Measurements from ENCODE around the gene GRIP1. TPM values are rescaled to one million over a fixed set of nuclear protein-coding genes. Genes with fewer than 3 reads are reported as not detected.

Gene GRIP1
- total RNA-seq, 3 donors from 2014 or later (not counting 1 experiment from before 2014, with no cell fraction given) = 1.3 to 3.6 (median 1.7) TPM

- Mint-ChIP-seq H3K9me3 (no peaks in the 10 kb centered on the region), H3K27me3 (ENCODE audit: low read depth in 2 of 2) (peaks cover 22 to 27% of the 10 kb centered on the region in 2 donors), H3K4me3 (no peak overlapping the region), H3K27ac (no peak overlapping the region), H3K36me3 (no peaks in the 10 kb centered on the region), H3K4me1 (no peaks in the 10 kb centered on the region)
- no peaks in the 10 kb centered on the region for H3K36me3 ChIP-seq (ENCODE audit: control insufficient read depth, insufficient read depth, low read length)
- DNase-seq = no peak
- ATAC-seq = no peak
- no peaks in the 10 kb centered on the region for H3K4me1 ChIP-seq (ENCODE audit: control insufficient read depth, insufficient read depth, low read length)
- intact Hi-C loops (cut with micrococcal nuclease) = no loop called here
- TF ChIP-seq CTCF (IDR thresholded peaks at IDR 0.05) = no peak
- H3K4me3 ChIP-seq (ENCODE audit: low read length) = no peak overlapping the region
- no peaks in the 10 kb centered on the region for H3K27me3 ChIP-seq (ENCODE audit: control insufficient read depth, insufficient read depth, low read length)
- H3K9me3 ChIP-seq (ENCODE audit: control insufficient read depth, insufficient read depth, low read length) = no peaks in the 10 kb centered on the region
- whole genome bisulfite sequencing (ENCODE audit: insufficient coverage) = 58% methylated on average over 4 of the region's 4 CpGs
- H3K27ac ChIP-seq (ENCODE audit: low read length) = no peak overlapping the region
Measured at GRCh38 chr12:66674495-66675122, 4.3 kb downstream of the GRIP1 start.

- Histone ChIP-seq H3K9me3 (ENCODE audit: control insufficient read depth, insufficient read depth, low read length) (no peaks in the 10 kb centered on the region), H3K27ac (ENCODE audit: low read length) (no peak overlapping the region), H3K4me1 (ENCODE audit: control insufficient read depth, insufficient read depth, low read length) (no peaks in the 10 kb centered on the region), H3K27me3 (ENCODE audit: control insufficient read depth, insufficient read depth, low read length) (no peaks in the 10 kb centered on the region), H3K4me3 (ENCODE audit: low read length) (no peak overlapping the region), H3K36me3 (ENCODE audit: control insufficient read depth, insufficient read depth, low read length) (no peaks in the 10 kb centered on the region)
- Mint-ChIP-seq H3K4me1 (no peaks in the 10 kb centered on the region), H3K27me3 (ENCODE audit: low read depth in 2 of 2) (peaks cover 26 to 52% of the 10 kb centered on the region in 2 donors), H3K9me3 (no peaks in the 10 kb centered on the region), H3K36me3 (no peaks in the 10 kb centered on the region), H3K27ac (no peak overlapping the region), H3K4me3 (no peak overlapping the region)
- no CpG with 5 or more reads among the region's 2 CpGs for WGBS (ENCODE audit: insufficient coverage)
- no peak for ATAC-seq
- TF ChIP-seq CTCF (IDR thresholded peaks at IDR 0.05) = no peak
- intact Hi-C loops (cut with micrococcal nuclease) = no loop called here
- no peak for DNase-seq
Measured at GRCh38 chr12:66669541-66669940, 9.3 kb downstream of the GRIP1 start.

DNA sequence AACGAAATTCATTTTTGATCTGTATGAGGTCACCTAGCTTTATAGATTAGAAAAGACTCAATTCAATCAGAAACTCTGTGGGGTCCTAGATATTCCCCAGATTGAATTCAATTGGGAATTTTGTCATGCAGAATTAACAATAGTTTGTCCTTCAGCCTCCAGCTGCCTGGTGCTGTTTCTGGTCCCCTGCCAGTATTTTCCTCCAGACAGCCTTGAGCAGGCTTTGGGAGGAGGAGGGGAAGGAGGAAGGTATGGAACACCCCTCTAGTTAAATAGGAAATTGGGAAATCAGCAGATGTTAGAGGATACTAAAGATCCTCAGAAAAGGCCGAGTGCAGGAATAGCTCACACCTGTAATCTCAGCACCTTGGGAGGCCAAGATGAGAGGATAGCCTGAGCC lies 10.6 kb downstream of the GRIP1 start:
- H3K9me3 ChIP-seq (ENCODE audit: control insufficient read depth, insufficient read depth, low read length) = no peaks in the 10 kb centered on the region
- H3K4me1 ChIP-seq (ENCODE audit: control insufficient read depth, insufficient read depth, low read length) = no peaks in the 10 kb centered on the region
- H3K36me3 ChIP-seq (ENCODE audit: control insufficient read depth, insufficient read depth, low read length) = no peaks in the 10 kb centered on the region
- Mint-ChIP-seq H3K9me3 (no peaks in the 10 kb centered on the region), H3K27ac (no peak overlapping the region), H3K27me3 (ENCODE audit: low read depth in 2 of 2) (peaks cover 21 to 48% of the 10 kb centered on the region in 2 donors), H3K4me1 (no peaks in the 10 kb centered on the region), H3K36me3 (no peaks in the 10 kb centered on the region), H3K4me3 (no peak overlapping the region)
- H3K27ac ChIP-seq (ENCODE audit: low read length) = no peak overlapping the region
- H3K27me3 ChIP-seq (ENCODE audit: control insufficient read depth, insufficient read depth, low read length) = no peaks in the 10 kb centered on the region
- no peak for ATAC-seq
- no peak for TF ChIP-seq CTCF (IDR thresholded peaks at IDR 0.05)
- no peak overlapping the region for H3K4me3 ChIP-seq (ENCODE audit: low read length)
- DNase-seq = no peak
- 59% methylated on average over 2 of the region's 2 CpGs for WGBS (ENCODE audit: insufficient coverage)
- intact Hi-C loops (cut with micrococcal nuclease) = no loop called here

DNA sequence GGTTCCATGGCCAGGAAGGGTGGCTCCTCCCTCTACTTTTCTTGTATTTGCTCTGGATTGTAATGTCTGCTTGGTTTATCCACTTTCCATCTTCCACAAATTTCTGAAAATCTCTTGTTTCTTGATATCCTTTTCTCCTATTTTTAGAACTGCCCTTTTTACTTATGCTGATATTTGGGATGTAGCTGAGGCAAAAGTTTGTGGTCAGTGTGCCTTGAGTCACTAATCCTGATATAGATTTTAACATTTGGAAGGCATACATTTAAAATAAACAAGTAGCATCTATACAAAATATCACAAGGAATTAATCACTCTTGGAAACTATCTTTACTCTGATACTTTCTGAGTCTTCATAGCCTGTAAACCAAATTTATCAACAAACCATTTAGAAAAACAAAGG lies 11.0 kb downstream of the GRIP1 start:
- H3K9me3 ChIP-seq (ENCODE audit: control insufficient read depth, insufficient read depth, low read length) = no peaks in the 10 kb centered on the region
- no peaks in the 10 kb centered on the region for H3K36me3 ChIP-seq (ENCODE audit: control insufficient read depth, insufficient read depth, low read length)
- intact Hi-C loops (cut with micrococcal nuclease) = no loop called here
- Mint-ChIP-seq H3K9me3 (no peaks in the 10 kb centered on the region), H3K27ac (no peak overlapping the region), H3K27me3 (ENCODE audit: low read depth in 2 of 2) (peaks cover 22 to 48% of the 10 kb centered on the region in 2 donors), H3K36me3 (no peaks in the 10 kb centered on the region), H3K4me1 (no peaks in the 10 kb centered on the region), H3K4me3 (no peak overlapping the region)
- no peak for DNase-seq
- no peak for ATAC-seq
- no peaks in the 10 kb centered on the region for H3K27me3 ChIP-seq (ENCODE audit: control insufficient read depth, insufficient read depth, low read length)
- no peak overlapping the region for H3K27ac ChIP-seq (ENCODE audit: low read length)
- TF ChIP-seq CTCF (IDR thresholded peaks at IDR 0.05) = no peak
- no peak overlapping the region for H3K4me3 ChIP-seq (ENCODE audit: low read length)
- H3K4me1 ChIP-seq (ENCODE audit: control insufficient read depth, insufficient read depth, low read length) = no peaks in the 10 kb centered on the region

Measured in natural killer cell (primary cell).